ENCODE results near the gene KIF22. TPM values are rescaled to one million over a fixed set of nuclear protein-coding genes. Genes with fewer than 3 reads are reported as not detected.
A peak's percentile ranks its signal among the peaks of the same experiment; 100 is the strongest.
"Not testable (repeated sequence)": the region's sequence is repeated elsewhere in the genome, so short reads cannot be mapped to it uniquely, and the experiment has no call there.

Gene KIF22
- total RNA-seq, 6 experiments from 2014 or later = 9.8 to 27.1 (median 24.7) TPM

DNA sequence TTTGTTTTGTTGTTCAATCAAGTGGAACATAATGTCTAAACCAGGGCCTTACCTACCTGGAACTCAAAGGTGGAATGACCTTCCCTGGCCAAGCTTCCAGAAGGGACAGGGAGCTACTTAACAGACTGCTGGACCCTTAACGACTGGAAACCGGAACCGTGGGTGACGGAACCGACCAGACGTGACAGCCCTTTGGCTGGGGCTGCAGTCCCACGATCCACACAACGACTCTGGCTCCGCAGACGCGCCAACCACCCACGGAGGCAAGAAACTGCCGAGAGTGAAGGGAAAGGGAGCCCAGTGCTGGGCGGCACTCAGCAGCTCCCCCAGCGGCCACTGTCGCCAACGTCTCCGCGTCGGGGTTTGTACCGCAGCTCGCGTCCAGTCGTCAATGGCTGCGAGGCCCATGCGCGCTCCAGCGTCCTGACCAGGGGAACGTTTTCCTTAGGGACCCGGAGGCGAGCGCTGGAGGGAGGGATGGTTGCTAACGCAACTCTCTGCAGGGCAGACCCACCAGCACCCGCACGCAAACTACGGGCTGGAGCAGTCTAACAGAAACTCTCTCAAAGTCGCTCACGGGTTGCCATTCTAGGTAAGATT is 5.5 kb upstream of the KIF22 start:
- Histone ChIP-seq H3K4me3 (peak overlapping the region in 1 of 3 donors; percentile 33), H3K27ac (peak overlapping the region in 1 of 3 donors; percentile 5), H3K27me3 (no peaks in the 10 kb centered on the region), H3K36me3 (no peaks in the 10 kb centered on the region), H3K4me1 (peaks cover 0 to 6% (median 0%) of the 10 kb centered on the region in 4 donors), H3K9me3 (no peaks in the 10 kb centered on the region)
- WGBS (ENCODE audit: insufficient coverage, low coverage, low lambda C conversion rate, missing lambda C conversion rate) = 13% methylated on average over 14 of the region's 38 CpGs
- peak; percentile 76 to 83 (median 78) for DNase-seq
- intact Hi-C loops (cut with DNase I) = no loop called here
- TF ChIP-seq, protein P1, sequence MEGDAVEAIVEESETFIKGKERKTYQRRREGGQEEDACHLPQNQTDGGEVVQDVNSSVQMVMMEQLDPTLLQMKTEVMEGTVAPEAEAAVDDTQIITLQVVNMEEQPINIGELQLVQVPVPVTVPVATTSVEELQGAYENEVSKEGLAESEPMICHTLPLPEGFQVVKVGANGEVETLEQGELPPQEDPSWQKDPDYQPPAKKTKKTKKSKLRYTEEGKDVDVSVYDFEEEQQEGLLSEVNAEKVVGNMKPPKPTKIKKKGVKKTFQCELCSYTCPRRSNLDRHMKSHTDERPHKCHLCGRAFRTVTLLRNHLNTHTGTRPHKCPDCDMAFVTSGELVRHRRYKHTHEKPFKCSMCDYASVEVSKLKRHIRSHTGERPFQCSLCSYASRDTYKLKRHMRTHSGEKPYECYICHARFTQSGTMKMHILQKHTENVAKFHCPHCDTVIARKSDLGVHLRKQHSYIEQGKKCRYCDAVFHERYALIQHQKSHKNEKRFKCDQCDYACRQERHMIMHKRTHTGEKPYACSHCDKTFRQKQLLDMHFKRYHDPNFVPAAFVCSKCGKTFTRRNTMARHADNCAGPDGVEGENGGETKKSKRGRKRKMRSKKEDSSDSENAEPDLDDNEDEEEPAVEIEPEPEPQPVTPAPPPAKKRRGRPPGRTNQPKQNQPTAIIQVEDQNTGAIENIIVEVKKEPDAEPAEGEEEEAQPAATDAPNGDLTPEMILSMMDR (IDR thresholded peaks at IDR 0.05) = peak; percentile 65 to 87 (median 82)
- TF ChIP-seq POLR2A (IDR thresholded peaks at IDR 0.05) = no peak
- peak; percentile 94 to 97 (median 95) for ATAC-seq

DNA sequence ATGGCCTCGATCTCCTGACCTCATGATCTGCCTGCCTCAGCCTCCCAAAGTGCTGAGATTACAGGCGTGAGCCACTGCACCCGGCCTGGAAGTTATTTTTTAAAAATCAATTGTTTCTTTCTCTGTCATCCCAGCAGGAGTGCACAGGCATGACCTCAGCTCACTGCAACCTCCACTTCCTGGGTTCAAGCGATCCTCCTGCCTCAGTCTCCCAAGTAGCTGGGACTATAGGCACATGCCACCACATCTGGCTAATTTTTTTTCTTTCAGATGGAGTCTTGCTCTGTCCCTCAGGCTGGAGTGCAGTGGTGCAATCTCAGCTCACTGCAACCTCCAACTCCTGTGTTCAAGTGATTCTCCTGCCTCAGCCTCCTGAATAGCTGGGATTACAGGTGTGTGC is 3.4 kb upstream of the KIF22 start:
- peaks cover 0 to 15% (median 4%) of the 10 kb centered on the region in 4 donors for H3K4me1 ChIP-seq
- H3K9me3 ChIP-seq; H3K36me3 ChIP-seq; DNase-seq; H3K4me3 ChIP-seq; intact Hi-C loops (cut with DNase I); ATAC-seq; H3K27me3 ChIP-seq; H3K27ac ChIP-seq: not testable (repeated sequence)
- 78% methylated on average over 4 of the region's 4 CpGs for WGBS (ENCODE audit: insufficient coverage, low coverage, low lambda C conversion rate, missing lambda C conversion rate)

DNA sequence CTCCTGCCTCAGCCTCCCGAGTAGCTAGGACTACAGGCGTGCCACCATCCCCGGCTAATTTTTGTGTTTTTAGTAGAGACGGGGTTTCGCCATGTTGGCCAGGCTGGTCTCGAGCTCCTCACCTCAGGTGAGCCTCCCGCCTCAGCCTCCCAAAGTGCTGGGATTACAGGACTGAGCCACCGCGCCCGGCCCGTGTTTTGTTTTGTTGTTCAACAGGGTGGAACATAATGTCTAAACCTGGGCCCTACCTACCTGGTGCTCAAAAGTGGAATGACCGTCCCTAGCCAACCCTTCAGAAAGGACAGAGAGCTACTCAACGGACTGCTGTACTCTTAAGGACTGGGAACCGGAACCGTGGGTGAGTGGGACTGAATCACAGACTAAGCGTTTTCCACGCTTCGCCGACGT is 772 bp upstream of the KIF22 start:
- no peaks in the 10 kb centered on the region for H3K9me3 ChIP-seq
- H3K27me3 ChIP-seq = no peaks in the 10 kb centered on the region
- WGBS (ENCODE audit: insufficient coverage, low coverage, low lambda C conversion rate, missing lambda C conversion rate) = 42% methylated on average over 13 of the region's 20 CpGs
- intact Hi-C loops (cut with DNase I) = no loop called here
- peak overlapping the region; percentile 83 to 93 (median 90) for H3K4me3 ChIP-seq
- ATAC-seq (peak; percentile 12 to 35 (median 20)), DNase-seq (peak in 1 of 3 donors; percentile 51)
- H3K27ac ChIP-seq = peak overlapping the region; percentile 75 to 89 (median 85)
- TF ChIP-seq POLR2A (IDR thresholded peaks at IDR 0.05) = no peak
- TF ChIP-seq, protein P1 (IDR thresholded peaks at IDR 0.05) = no peak
- peaks cover 0 to 15% (median 4%) of the 10 kb centered on the region in 4 donors for H3K4me1 ChIP-seq
- no peaks in the 10 kb centered on the region for H3K36me3 ChIP-seq

GRCh38 chr16:29790949-29791844 is 646 bp downstream of the KIF22 start:
- no peak for TF ChIP-seq POLR2A (IDR thresholded peaks at IDR 0.05)
- no peak for ATAC-seq
- no peak for DNase-seq
- H3K9me3 ChIP-seq = no peaks in the 10 kb centered on the region
- peak overlapping the region; percentile 83 to 93 (median 90) for H3K4me3 ChIP-seq
- H3K4me1 ChIP-seq = peaks cover 0 to 15% (median 4%) of the 10 kb centered on the region in 4 donors
- 5% methylated on average over 16 of the region's 31 CpGs for WGBS (ENCODE audit: insufficient coverage, low coverage, low lambda C conversion rate, missing lambda C conversion rate)
- peak overlapping the region in 2 of 3 donors; percentile 21 to 45 for H3K27ac ChIP-seq
- no peaks in the 10 kb centered on the region for H3K27me3 ChIP-seq
- H3K36me3 ChIP-seq = no peaks in the 10 kb centered on the region
- intact Hi-C loops (cut with DNase I) = no loop called here

DNA sequence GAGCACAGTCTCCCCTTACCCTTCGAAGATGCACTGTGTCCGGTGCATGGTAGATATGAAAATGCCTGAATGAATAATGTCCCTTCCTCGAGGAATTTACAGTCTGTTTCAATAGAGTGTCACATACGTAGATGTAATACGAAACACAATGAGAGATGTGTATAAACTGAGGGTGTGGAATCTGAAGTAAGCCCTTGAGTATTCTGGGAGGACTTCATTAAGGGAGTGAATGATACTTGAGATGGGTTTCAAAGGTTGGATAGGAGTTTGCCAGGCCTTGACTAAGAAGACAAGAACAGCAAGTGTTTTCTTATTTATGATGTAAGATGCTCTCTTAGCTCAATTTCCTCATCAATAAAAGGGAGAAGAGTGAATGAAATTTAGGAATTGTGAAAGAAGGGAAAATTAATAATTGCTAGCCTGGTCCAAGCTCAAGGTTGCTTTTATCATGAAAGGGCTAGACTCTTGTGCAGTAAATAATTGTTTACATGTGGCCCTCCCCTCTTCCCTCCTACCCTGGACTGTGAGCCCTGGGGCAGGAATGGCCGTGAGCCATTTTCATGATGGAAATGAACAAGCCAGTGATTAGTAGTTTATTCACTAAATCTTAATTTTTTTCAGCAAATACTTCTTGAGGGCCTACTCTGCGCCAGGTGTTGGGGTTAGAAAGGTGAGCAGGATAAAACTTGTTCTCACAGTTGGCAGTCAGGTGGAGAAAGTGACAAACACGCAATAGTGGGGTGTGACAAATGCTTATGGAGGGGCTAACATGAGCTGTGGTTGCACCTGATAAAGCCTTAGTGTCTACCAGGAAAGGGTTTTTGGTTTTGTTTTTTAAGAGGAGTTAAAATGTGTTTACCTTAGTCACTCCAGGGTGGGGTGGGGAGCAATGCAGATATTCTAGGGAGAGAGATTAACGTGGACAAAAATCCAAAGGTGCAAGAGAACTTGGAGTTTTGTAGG is 1.6 kb downstream of the KIF22 start:
- 68% methylated on average over 9 of the region's 9 CpGs for WGBS (ENCODE audit: insufficient coverage, low coverage, low lambda C conversion rate, missing lambda C conversion rate)
- Histone ChIP-seq H3K27ac (no peak overlapping the region), H3K4me1 (peaks cover 0 to 15% (median 4%) of the 10 kb centered on the region in 4 donors), H3K4me3 (no peak overlapping the region), H3K27me3 (no peaks in the 10 kb centered on the region), H3K9me3 (no peaks in the 10 kb centered on the region), H3K36me3 (no peaks in the 10 kb centered on the region)
- ATAC-seq (no peak), DNase-seq (no peak)
- TF ChIP-seq, protein P1 (IDR thresholded peaks at IDR 0.05) = no peak
- no peak for TF ChIP-seq POLR2A (IDR thresholded peaks at IDR 0.05)
- intact Hi-C loops (cut with DNase I) = no loop called here

GRCh38 chr16:29793153-29793552 is 2.6 kb downstream of the KIF22 start:
- H3K27me3 ChIP-seq; H3K36me3 ChIP-seq; H3K9me3 ChIP-seq; H3K27ac ChIP-seq; intact Hi-C loops (cut with DNase I); H3K4me3 ChIP-seq; ATAC-seq; DNase-seq: not testable (repeated sequence)
- peaks cover 0 to 15% (median 4%) of the 10 kb centered on the region in 4 donors for H3K4me1 ChIP-seq
- 92% methylated on average over 16 of the region's 18 CpGs for WGBS (ENCODE audit: insufficient coverage, low coverage, low lambda C conversion rate, missing lambda C conversion rate)

Measured in right lobe of liver (tissue), 6 donors.